Type B pancreatic cell (in vitro differentiated cells): Measurements from ENCODE around the gene LIN7B. TPM values are rescaled to one million over a fixed set of nuclear protein-coding genes. Genes with fewer than 3 reads are reported as not detected.
A peak's percentile ranks its signal among the peaks of the same experiment; 100 is the strongest.

Source experiments
- DNase-seq: peaks from one replicate; pipeline ENCODE4 v3.0.0; 2021; ENCODE audit warnings: mixed read lengths; ENCODE audit not compliant: unreplicated experiment; ENCODE audit errors: extremely low spot score
- H3K27ac Mint-ChIP-seq: 2 replicates; pipeline ENCODE4 v1.8.0; 2021; ENCODE audit warnings: mild to moderate bottlenecking, mixed read lengths
- H3K27me3 Mint-ChIP-seq: 2 replicates; pipeline ENCODE4 v1.8.0; 2021; ENCODE audit warnings: mixed read lengths
- H3K36me3 Mint-ChIP-seq: 2 replicates; pipeline ENCODE4 v1.8.0; 2021; ENCODE audit warnings: mixed read lengths
- H3K4me1 Mint-ChIP-seq: one replicate; pipeline ENCODE4 v1.8.0; 2021; ENCODE audit warnings: mixed read lengths; ENCODE audit not compliant: unreplicated experiment
- H3K4me3 Mint-ChIP-seq: 2 replicates; pipeline ENCODE4 v1.8.0; 2021; ENCODE audit warnings: mild to moderate bottlenecking, mixed read lengths
- H3K9me3 Mint-ChIP-seq: 2 replicates; pipeline ENCODE4 v1.8.0; 2021; ENCODE audit warnings: mixed read lengths
- CTCF ChIP-seq: fragments of 200-600 bp; sonication (generic); conservative IDR thresholded peaks from 2 replicates; pipeline ENCODE4 v1.5.0; 2021; ENCODE audit warnings: antibody characterized with exemption, mild to moderate bottlenecking
- total RNA-seq: library from RNA; stranded (reverse); gene quantifications from 2 replicates; pipeline ENCODE4 v1.2.1, GENCODE V29; 2021; ENCODE audit warnings: low replicate concordance

The LIN7B gene
- total RNA-seq, 1 donor from 2014 or later: 10.6 TPM

GRCh38 chr19:49086296-49086695, 27.9 kb upstream of the LIN7B start:
- no peak for DNase-seq
- Mint-ChIP-seq H3K36me3 (peaks cover 11% of the 10 kb centered on the region), H3K4me3 (peak overlapping the region; percentile 97), H3K4me1 (peaks cover 10% of the 10 kb centered on the region), H3K27me3 (peaks cover 2% of the 10 kb centered on the region), H3K27ac (peak overlapping the region; percentile 79), H3K9me3 (no peaks in the 10 kb centered on the region)
- TF ChIP-seq CTCF: no peak

GRCh38 chr19:49091391-49092038, 22.7 kb upstream of the LIN7B start:
- no peak for DNase-seq
- Mint-ChIP-seq H3K9me3 (no peaks in the 10 kb centered on the region), H3K36me3 (peaks cover 18% of the 10 kb centered on the region), H3K27ac (no peak overlapping the region), H3K27me3 (no peaks in the 10 kb centered on the region), H3K4me1 (peaks cover 6% of the 10 kb centered on the region), H3K4me3 (no peak overlapping the region)
- no peak for TF ChIP-seq CTCF

GRCh38 chr19:49092686-49093085, 21.5 kb upstream of the LIN7B start:
- peaks cover 12% of the 10 kb centered on the region for H3K36me3 Mint-ChIP-seq
- H3K4me1 Mint-ChIP-seq: peaks cover 6% of the 10 kb centered on the region
- H3K4me3 Mint-ChIP-seq: no peak overlapping the region
- H3K27me3 Mint-ChIP-seq: no peaks in the 10 kb centered on the region
- no peak for DNase-seq
- H3K27ac Mint-ChIP-seq: no peak overlapping the region
- no peaks in the 10 kb centered on the region for H3K9me3 Mint-ChIP-seq
- TF ChIP-seq CTCF: no peak

GRCh38 chr19:49094505-49095482, 19.4 kb upstream of the LIN7B start:
- Mint-ChIP-seq H3K27ac (no peak overlapping the region), H3K36me3 (peaks cover 17% of the 10 kb centered on the region), H3K27me3 (no peaks in the 10 kb centered on the region), H3K4me3 (no peak overlapping the region), H3K4me1 (peaks cover 8% of the 10 kb centered on the region), H3K9me3 (no peaks in the 10 kb centered on the region)
- DNase-seq: no peak
- no peak for TF ChIP-seq CTCF

- no peak overlapping the region for H3K4me3 Mint-ChIP-seq
- H3K27me3 Mint-ChIP-seq: no peaks in the 10 kb centered on the region
- H3K27ac Mint-ChIP-seq: peak overlapping the region; percentile 6
- no peak for DNase-seq
- H3K4me1 Mint-ChIP-seq: peaks cover 8% of the 10 kb centered on the region
- TF ChIP-seq CTCF: peak; percentile 99
- H3K36me3 Mint-ChIP-seq: peaks cover 18% of the 10 kb centered on the region
- no peaks in the 10 kb centered on the region for H3K9me3 Mint-ChIP-seq
These were observed 16.5 kb upstream of the LIN7B start for GRCh38 chr19:49097453-49098288.
